ENCODE results near the gene NGRN. TPM values are rescaled to one million over a fixed set of nuclear protein-coding genes. Genes with fewer than 3 reads are reported as not detected.

NGRN gene
- 73.3 TPM for polyA plus RNA-seq (2013, experiment 1 of 2)
- polyA plus RNA-seq (2013, experiment 2 of 2) = 68.2 TPM

- peak within 1 kb of the TSS; percentile 93 for H3K27ac ChIP-seq (ENCODE audit: low read depth, low read length, severe bottlenecking)
- WGBS, 2 experiments (ENCODE audit: insufficient coverage in 2 of 2) = 1% methylated on average over 49 to 50 of the region's 59 CpGs
- peak within 1 kb of the TSS; percentile 68 for H3K4me3 ChIP-seq (ENCODE audit: extremely low read depth, insufficient read depth, low read length, poor library complexity, severe bottlenecking)
- no peaks in the 10 kb centered on the region for H3K9me3 ChIP-seq (ENCODE audit: control insufficient read depth, low read length)
- peaks cover 11% of the 10 kb centered on the region for H3K4me1 ChIP-seq (ENCODE audit: control insufficient read depth, insufficient read depth, low read length, poor library complexity, severe bottlenecking)
- H3K36me3 ChIP-seq (ENCODE audit: control insufficient read depth, insufficient read depth, low read length) = peaks cover 33% of the 10 kb centered on the region
Measured at GRCh38 chr15:90265271-90266060, at the start of gene NGRN. Gene NGRN (plus strand): TSS chr15:90265672. CDS start chr15:90265713, 41 bp downstream.

- H3K4me1 ChIP-seq (ENCODE audit: control insufficient read depth, insufficient read depth, low read length, poor library complexity, severe bottlenecking) = peaks cover 6% of the 10 kb centered on the region
- no peak overlapping the region for H3K27ac ChIP-seq (ENCODE audit: low read depth, low read length, severe bottlenecking)
- H3K9me3 ChIP-seq (ENCODE audit: control insufficient read depth, low read length) = no peaks in the 10 kb centered on the region
- H3K4me3 ChIP-seq (ENCODE audit: extremely low read depth, insufficient read depth, low read length, poor library complexity, severe bottlenecking) = no peak overlapping the region
- H3K36me3 ChIP-seq (ENCODE audit: control insufficient read depth, insufficient read depth, low read length) = peaks cover 9% of the 10 kb centered on the region
- 95 to 96% methylated on average over 8 of the region's 9 CpGs for WGBS, 2 experiments (ENCODE audit: insufficient coverage in 2 of 2)
Measured at GRCh38 chr15:90217671-90218394, 47.6 kb upstream of the NGRN start.

- Histone ChIP-seq H3K36me3 (ENCODE audit: control insufficient read depth, insufficient read depth, low read length) (peaks cover 21% of the 10 kb centered on the region), H3K9me3 (ENCODE audit: control insufficient read depth, low read length) (no peaks in the 10 kb centered on the region), H3K4me1 (ENCODE audit: control insufficient read depth, insufficient read depth, low read length, poor library complexity, severe bottlenecking) (no peaks in the 10 kb centered on the region), H3K4me3 (ENCODE audit: extremely low read depth, insufficient read depth, low read length, poor library complexity, severe bottlenecking) (no peak overlapping the region), H3K27ac (ENCODE audit: low read depth, low read length, severe bottlenecking) (no peak overlapping the region)
- 58% methylated on average over 15 to 17 of the region's 17 CpGs for WGBS, 2 experiments (ENCODE audit: insufficient coverage in 2 of 2)
Measured at GRCh38 chr15:90219421-90220141, 45.9 kb upstream of the NGRN start.

GRCh38 chr15:90221246-90221900 is 44.1 kb upstream of the NGRN start:
- Histone ChIP-seq H3K9me3 (ENCODE audit: control insufficient read depth, low read length) (no peaks in the 10 kb centered on the region), H3K27ac (ENCODE audit: low read depth, low read length, severe bottlenecking) (no peak overlapping the region), H3K36me3 (ENCODE audit: control insufficient read depth, insufficient read depth, low read length) (peaks cover 35% of the 10 kb centered on the region), H3K4me1 (ENCODE audit: control insufficient read depth, insufficient read depth, low read length, poor library complexity, severe bottlenecking) (no peaks in the 10 kb centered on the region), H3K4me3 (ENCODE audit: extremely low read depth, insufficient read depth, low read length, poor library complexity, severe bottlenecking) (no peak overlapping the region)
- WGBS, 2 experiments (ENCODE audit: insufficient coverage in 2 of 2) = 68 to 72% methylated on average over 11 to 14 of the region's 14 CpGs

GRCh38 chr15:90222547-90222946 is 42.9 kb upstream of the NGRN start:
- H3K36me3 ChIP-seq (ENCODE audit: control insufficient read depth, insufficient read depth, low read length) = peaks cover 43% of the 10 kb centered on the region
- H3K4me1 ChIP-seq (ENCODE audit: control insufficient read depth, insufficient read depth, low read length, poor library complexity, severe bottlenecking) = no peaks in the 10 kb centered on the region
- no CpG with 5 or more reads among the region's 2 CpGs for WGBS, 2 experiments (ENCODE audit: insufficient coverage in 2 of 2)
- no peak overlapping the region for H3K27ac ChIP-seq (ENCODE audit: low read depth, low read length, severe bottlenecking)
- H3K9me3 ChIP-seq (ENCODE audit: control insufficient read depth, low read length) = no peaks in the 10 kb centered on the region
- no peak overlapping the region for H3K4me3 ChIP-seq (ENCODE audit: extremely low read depth, insufficient read depth, low read length, poor library complexity, severe bottlenecking)

GRCh38 chr15:90223441-90224165 is 41.9 kb upstream of the NGRN start:
- Histone ChIP-seq H3K36me3 (ENCODE audit: control insufficient read depth, insufficient read depth, low read length) (peaks cover 51% of the 10 kb centered on the region), H3K4me3 (ENCODE audit: extremely low read depth, insufficient read depth, low read length, poor library complexity, severe bottlenecking) (no peak overlapping the region), H3K9me3 (ENCODE audit: control insufficient read depth, low read length) (no peaks in the 10 kb centered on the region), H3K4me1 (ENCODE audit: control insufficient read depth, insufficient read depth, low read length, poor library complexity, severe bottlenecking) (no peaks in the 10 kb centered on the region), H3K27ac (ENCODE audit: low read depth, low read length, severe bottlenecking) (no peak overlapping the region)
- 95 to 97% methylated on average over 17 to 21 of the region's 22 CpGs for WGBS, 2 experiments (ENCODE audit: insufficient coverage in 2 of 2)

- WGBS, 2 experiments (ENCODE audit: insufficient coverage in 2 of 2) = 95 to 97% methylated on average over 7 to 16 of the region's 17 CpGs
- H3K9me3 ChIP-seq (ENCODE audit: control insufficient read depth, low read length) = no peaks in the 10 kb centered on the region
- H3K4me3 ChIP-seq (ENCODE audit: extremely low read depth, insufficient read depth, low read length, poor library complexity, severe bottlenecking) = no peak overlapping the region
- no peaks in the 10 kb centered on the region for H3K4me1 ChIP-seq (ENCODE audit: control insufficient read depth, insufficient read depth, low read length, poor library complexity, severe bottlenecking)
- peaks cover 65% of the 10 kb centered on the region for H3K36me3 ChIP-seq (ENCODE audit: control insufficient read depth, insufficient read depth, low read length)
- no peak overlapping the region for H3K27ac ChIP-seq (ENCODE audit: low read depth, low read length, severe bottlenecking)
Measured at GRCh38 chr15:90225047-90225446, 40.4 kb upstream of the NGRN start.

- Histone ChIP-seq H3K9me3 (ENCODE audit: control insufficient read depth, low read length) (no peaks in the 10 kb centered on the region), H3K36me3 (ENCODE audit: control insufficient read depth, insufficient read depth, low read length) (peaks cover 71% of the 10 kb centered on the region), H3K4me3 (ENCODE audit: extremely low read depth, insufficient read depth, low read length, poor library complexity, severe bottlenecking) (no peak overlapping the region), H3K27ac (ENCODE audit: low read depth, low read length, severe bottlenecking) (no peak overlapping the region), H3K4me1 (ENCODE audit: control insufficient read depth, insufficient read depth, low read length, poor library complexity, severe bottlenecking) (no peaks in the 10 kb centered on the region)
- 96 to 98% methylated on average over 14 to 15 of the region's 18 CpGs for WGBS, 2 experiments (ENCODE audit: insufficient coverage in 2 of 2)
Measured at GRCh38 chr15:90225504-90226234, 39.8 kb upstream of the NGRN start.

GRCh38 chr15:90227336-90227735 is 38.1 kb upstream of the NGRN start:
- WGBS, 2 experiments (ENCODE audit: insufficient coverage in 2 of 2) = 86 to 94% methylated on average over 5 to 7 of the region's 7 CpGs
- no peak overlapping the region for H3K4me3 ChIP-seq (ENCODE audit: extremely low read depth, insufficient read depth, low read length, poor library complexity, severe bottlenecking)
- no peaks in the 10 kb centered on the region for H3K9me3 ChIP-seq (ENCODE audit: control insufficient read depth, low read length)
- peaks cover 4% of the 10 kb centered on the region for H3K4me1 ChIP-seq (ENCODE audit: control insufficient read depth, insufficient read depth, low read length, poor library complexity, severe bottlenecking)
- no peak overlapping the region for H3K27ac ChIP-seq (ENCODE audit: low read depth, low read length, severe bottlenecking)
- peaks cover 82% of the 10 kb centered on the region for H3K36me3 ChIP-seq (ENCODE audit: control insufficient read depth, insufficient read depth, low read length)
